HG03196 (cell line): Measurements from ENCODE around the gene SH3TC2.

Experiments used
- ATAC-seq: cut with Tn5 transposase; IDR thresholded peaks from one replicate; pipeline ENCODE4 v1.9.1; 2021; ENCODE audit not compliant: unreplicated experiment

SH3TC2 gene

GRCh38 chr5:149002761-149003689, 59.8 kb downstream of the SH3TC2 start:
- no peak for ATAC-seq

GRCh38 chr5:149002053-149002452, 60.8 kb downstream of the SH3TC2 start:
- ATAC-seq: no peak

- ATAC-seq: no peak
Measured at GRCh38 chr5:149001162-149001561, 61.7 kb downstream of the SH3TC2 start.

GRCh38 chr5:148999741-149000140, 63.1 kb downstream of the SH3TC2 start:
- no peak for ATAC-seq

- peak; percentile 81 for ATAC-seq
Measured at GRCh38 chr5:148998174-148998797, 64.6 kb downstream of the SH3TC2 start.

- ATAC-seq: no peak
Measured at GRCh38 chr5:148996270-148996669, 66.6 kb downstream of the SH3TC2 start.

GRCh38 chr5:148995791-148996190, 67.1 kb downstream of the SH3TC2 start:
- ATAC-seq: no peak

GRCh38 chr5:148993283-148993936, 69.5 kb downstream of the SH3TC2 start:
- ATAC-seq: no peak

- no peak for ATAC-seq
Measured at GRCh38 chr5:148992265-148992664, 70.6 kb downstream of the SH3TC2 start.

- ATAC-seq: no peak
Measured at GRCh38 chr5:148991566-148991965, 71.3 kb downstream of the SH3TC2 start.

- no peak for ATAC-seq
Measured at GRCh38 chr5:148990817-148991216, 72.0 kb downstream of the SH3TC2 start.

- no peak for ATAC-seq
Measured at GRCh38 chr5:148989567-148989966, 73.3 kb downstream of the SH3TC2 start.

- no peak for ATAC-seq
Measured at GRCh38 chr5:148988328-148988727, 74.5 kb downstream of the SH3TC2 start.

GRCh38 chr5:148986636-148987035, 76.2 kb downstream of the SH3TC2 start:
- ATAC-seq: no peak

GRCh38 chr5:148984345-148984744, 78.5 kb downstream of the SH3TC2 start:
- no peak for ATAC-seq

GRCh38 chr5:148981353-148981752, 81.5 kb downstream of the SH3TC2 start:
- no peak for ATAC-seq

- no peak for ATAC-seq
Measured at GRCh38 chr5:148980731-148981130, 82.1 kb downstream of the SH3TC2 start.

GRCh38 chr5:148979083-148979723, 83.7 kb downstream of the SH3TC2 start:
- no peak for ATAC-seq

GRCh38 chr5:148978370-148979082, 84.3 kb downstream of the SH3TC2 start:
- no peak for ATAC-seq

- no peak for ATAC-seq
Measured at GRCh38 chr5:148976569-148977381, 86.1 kb downstream of the SH3TC2 start.
